GM19468 (cell line): Measurements from ENCODE around the gene SSBP3.

ENCODE experiments used
- ATAC-seq: cut with Tn5 transposase; IDR thresholded peaks from one replicate; pipeline ENCODE4 v1.9.1; 2021; ENCODE audit warnings: mild to moderate bottlenecking, moderate library complexity, moderate number of reproducible peaks; ENCODE audit not compliant: unreplicated experiment; ENCODE audit errors: extremely low read depth

SSBP3 gene

DNA sequence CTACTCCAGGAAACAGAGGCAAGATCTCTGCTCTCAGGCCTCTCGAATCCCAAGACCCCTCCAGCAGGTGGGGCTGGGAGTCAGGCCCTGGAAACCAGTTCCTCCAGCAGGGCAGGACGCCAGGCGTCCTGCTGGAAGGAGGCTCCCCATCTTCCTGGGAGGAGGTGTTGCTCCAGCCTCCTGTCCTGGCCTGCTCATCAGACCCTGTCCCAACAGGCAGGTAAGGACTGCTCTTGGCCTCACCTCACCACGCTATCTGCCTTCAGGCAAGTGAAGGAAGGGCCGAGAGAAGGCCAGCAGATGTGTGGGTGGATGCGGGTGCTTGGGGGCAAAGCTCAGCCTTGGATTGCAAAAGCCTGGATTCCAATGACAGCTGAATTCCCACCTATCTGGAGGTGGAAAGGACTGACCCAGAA lies 82.9 kb downstream of the SSBP3 start:
- no peak for ATAC-seq

DNA sequence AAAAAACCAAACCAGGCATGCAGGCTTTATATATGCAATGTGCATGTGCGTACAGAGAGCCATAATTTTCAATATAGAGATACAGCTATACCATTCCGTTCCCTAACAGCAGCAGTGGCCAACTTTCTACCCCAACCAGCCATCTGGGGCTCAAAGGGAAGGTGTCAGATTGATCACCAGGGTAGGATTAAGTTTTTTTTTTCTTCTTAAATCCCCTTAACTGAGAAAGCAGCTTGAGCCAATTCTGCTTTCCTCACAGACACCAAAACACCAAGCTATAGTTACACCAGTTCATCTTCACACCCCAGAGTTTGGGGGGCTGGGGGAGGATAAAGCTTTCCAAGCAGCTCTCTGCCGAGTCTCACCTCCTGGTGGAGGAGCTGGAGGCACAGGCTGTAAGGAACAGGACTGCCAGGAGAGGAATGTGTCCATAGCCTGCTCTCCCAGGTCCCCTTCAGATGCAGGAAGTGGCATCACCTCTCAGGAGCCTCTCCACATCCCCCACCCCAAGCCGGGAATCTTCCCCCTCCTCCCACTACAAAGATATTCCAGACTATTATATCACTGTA lies 87.9 kb downstream of the SSBP3 start:
- ATAC-seq: no peak

DNA sequence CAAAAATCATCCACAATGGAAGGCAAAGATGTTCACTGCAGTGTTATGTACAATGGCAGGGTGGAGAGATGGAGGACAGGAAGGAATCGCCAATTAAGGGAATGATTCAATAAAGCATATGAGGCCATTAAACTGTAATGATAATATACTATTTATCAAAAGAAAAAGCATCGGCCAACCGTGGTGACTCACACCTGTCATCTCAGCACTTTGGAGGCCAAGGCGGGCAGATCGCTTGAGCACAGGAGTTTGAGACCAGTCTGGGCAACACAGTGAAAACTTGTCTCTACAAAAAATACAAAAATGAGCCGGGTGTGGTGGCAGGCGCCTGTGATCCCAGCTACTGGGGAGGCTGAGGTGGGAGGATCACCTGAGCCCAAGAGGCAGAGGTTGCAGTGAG lies 89.1 kb downstream of the SSBP3 start:
- no peak for ATAC-seq

DNA sequence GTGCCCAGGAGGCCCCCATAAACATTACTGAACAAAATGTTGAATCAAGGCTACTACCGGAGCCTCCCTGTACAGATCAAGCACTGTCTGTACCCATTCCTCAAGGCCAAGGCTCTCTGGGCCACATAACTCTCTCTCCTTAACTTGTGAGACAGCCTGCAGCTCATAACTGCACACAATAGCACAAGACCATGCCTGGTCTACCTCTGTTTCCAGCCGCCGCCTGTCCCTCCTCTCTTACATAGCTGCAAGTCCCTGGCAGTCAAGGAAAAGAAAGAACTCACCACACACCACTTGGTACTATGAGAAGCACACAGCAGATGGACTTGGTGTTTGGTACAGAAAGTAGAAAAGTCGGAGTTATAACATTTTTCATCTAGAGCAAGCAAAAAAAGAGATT lies 91.1 kb downstream of the SSBP3 start:
- ATAC-seq: no peak

DNA sequence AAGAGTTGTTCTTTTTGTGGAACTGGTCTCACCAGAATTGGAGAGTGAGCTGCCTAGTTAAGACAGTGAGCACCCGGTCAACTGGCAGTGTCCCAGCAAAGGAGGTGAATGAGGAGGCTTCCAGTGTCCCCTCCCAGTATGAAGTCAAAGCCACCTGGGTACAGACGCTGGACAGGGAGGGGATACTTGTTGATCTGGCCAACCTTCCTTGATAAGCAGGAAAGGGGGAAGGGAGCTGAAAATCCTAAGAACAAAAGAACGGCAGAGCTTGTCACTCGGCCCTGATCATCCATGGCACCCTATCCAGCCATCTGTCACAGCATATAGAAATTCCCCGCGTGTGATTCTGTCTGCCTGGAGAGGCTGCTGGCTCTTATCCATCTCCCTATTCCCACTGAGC lies 91.5 kb downstream of the SSBP3 start:
- ATAC-seq: no peak

DNA sequence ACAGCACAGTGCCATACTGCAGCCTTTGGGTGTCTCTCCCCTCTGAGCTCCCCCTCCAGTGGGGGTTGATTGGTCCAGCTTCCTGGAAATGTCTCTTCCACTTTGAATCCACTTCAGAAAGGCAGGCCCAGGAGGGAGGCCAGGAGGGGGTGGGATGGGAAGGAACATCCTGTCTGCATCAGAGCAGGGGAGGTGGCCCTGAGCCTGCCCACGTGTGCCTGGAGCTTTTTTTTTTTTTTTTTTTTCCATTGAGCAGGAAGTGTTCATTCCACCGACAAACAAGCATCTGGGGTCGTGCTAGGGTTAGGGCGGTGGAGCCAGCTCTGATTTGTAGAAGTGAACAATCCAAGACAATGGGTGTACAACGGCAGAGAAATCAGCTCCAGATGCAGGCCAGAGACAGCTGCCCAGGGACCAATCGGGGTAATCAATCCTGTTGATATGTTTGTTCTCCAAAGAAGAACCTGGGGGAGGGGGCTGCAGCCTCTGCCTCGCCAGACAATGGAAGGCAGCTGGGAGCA lies 93.3 kb downstream of the SSBP3 start:
- ATAC-seq: no peak

DNA sequence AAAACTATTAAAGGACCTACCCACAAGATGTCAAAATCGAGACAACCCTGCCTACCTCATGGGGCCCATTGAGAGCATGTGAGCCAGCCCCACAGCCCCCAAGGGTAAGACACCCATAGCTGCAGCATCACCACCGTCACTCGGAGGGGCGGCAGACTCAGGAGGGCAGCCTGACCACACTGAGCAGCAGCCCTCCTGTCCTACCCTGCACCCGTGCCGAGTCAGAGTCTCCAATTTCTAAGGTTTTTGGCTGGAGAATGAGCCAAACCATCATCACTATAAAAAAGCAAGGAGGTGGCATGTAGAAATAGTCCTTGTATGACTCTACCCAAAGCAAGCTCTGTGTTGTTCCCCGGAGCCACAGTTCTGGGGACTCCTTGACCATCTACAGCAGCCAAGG lies 94.7 kb downstream of the SSBP3 start:
- no peak for ATAC-seq

DNA sequence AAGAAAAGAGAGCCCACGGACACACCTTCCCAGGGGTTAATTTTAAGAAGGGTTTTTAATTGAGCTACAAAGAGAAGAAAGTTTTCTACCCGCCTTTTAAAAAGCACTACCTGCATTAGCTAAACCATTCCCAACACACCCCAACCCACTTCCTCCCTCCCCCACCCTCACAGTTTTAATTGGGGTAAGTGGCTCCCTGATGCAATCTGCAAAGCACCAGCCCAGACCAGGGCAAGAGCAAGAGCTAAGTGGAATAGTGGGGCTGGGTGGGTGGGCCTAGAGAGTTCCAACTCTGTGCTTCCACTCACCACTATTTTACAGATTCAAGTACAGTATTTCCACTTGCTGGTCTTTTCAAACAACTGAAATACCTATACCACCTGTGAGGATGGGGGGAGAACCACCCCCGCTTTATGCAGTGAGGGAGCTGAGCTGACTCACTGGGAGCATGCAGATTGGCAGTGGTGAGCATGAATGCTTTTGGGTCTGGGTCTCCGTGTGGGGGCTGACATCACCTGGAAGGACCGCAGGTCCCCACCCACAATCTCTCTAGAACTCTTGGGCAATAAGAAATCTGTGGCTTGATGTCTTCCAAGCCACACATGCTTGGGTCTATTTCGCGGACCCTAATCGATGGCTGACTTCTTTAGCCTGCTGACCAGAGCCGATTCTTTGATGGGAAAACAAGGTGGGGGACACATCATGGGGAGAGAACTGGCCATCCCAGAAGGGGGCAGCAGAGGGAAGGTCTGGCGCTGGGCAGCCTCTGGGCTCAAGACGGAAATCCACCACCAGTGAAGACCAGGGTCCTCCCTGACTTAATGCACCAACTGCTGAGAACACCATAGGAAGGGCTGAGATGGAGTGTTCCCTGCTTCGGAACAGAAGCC lies 95.5 kb downstream of the SSBP3 start:
- no peak for ATAC-seq

DNA sequence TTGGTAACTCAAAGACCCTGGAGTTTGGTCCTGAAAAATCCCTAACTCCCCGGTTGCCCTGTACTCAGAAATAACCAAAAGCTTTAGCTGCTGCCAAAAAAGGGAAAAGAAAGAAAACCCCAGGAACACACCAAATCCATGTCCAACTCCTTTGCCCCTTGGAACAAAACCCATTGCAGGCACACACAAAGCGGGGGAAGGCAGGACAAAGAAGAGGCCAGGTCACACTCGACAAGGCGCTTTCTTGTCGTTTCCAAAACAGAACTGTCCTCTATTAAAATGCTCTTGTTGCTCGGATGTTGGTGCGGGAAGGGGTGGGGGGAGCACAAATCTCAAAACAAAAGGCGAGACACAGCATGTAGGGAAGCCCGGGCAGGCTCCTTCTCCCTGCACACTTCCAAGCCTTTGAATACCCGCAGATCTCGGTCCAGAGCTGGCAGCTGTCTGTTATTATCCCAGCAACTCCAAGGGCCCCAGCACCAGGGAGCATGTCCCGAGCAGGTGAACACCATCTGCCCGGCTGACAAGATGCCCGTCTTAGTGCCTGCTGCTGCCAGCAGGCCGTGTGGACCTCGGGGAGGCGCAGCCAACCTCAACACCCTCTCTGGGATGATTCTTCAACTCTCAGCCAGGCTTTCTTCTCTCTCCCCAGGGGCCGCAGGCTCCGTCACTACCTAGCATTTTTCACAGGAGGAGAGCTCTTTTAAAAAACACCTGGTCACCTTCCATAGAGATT lies 96.4 kb downstream of the SSBP3 start:
- no peak for ATAC-seq

DNA sequence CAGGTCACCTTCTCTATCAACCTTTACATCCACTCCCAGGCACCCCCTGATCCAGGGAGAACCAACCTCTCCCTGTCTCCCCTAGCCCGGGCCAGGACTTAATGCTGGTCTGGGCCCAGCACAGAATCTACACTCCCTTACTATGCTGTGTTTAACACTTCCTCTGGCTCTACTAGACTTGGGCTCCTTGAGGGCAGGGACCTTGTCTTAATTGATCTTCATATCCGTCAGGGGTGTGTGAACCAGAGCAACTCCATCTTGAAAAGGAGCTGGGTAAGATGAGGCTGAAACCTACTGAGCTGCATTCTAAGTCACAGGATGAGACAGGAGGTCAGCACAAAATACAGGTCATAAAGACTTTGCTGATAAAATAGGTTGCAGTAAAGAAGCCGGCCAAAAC lies 98.9 kb downstream of the SSBP3 start:
- ATAC-seq: no peak

DNA sequence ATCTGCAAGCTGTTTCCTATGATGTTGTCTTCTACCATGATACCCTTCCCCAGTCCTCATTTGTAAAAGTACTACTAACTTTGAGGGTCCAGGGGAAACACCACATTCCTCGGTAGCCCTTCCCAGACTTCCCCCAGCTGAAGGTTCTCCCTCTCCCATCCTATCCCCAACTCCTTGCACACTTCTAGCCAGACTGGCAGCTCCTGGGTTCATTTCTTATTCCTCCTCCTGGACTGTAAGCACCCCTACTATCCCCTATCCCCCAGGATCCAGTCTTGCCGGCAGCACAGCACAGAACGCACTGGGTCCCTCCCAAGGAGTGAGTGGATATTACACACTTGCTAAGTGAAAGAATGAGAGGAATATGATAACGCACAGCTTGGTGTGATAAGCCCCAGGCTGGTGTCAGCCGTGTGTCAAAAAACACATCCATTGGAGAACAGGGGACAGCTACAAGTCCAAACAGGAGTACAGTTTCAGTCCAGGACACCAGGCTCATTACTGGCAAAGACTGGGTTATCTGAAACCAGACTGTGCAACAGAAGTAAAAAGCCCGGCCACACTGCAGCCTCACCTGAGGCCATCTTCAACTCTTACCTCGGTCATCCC lies 100.2 kb downstream of the SSBP3 start:
- no peak for ATAC-seq

DNA sequence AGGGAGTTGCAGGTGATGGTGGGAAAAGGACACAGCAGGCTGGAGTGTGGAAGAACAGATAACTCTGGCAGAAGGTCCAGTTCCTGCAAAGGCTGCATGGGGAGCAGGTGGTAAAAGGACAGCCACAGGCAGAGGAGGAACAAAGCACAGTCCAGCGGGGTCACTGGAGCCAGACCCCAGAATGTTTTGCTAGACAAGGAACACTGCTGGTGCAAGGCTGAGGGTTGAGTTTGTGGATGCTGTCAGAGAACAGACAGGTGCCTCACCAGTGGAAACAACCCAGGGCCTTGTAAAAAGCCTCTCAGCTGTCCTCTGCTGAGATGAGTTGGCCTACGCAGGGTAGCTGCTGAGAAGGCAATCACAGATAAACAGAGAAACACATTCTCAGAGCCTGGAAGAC lies 101.7 kb downstream of the SSBP3 start:
- no peak for ATAC-seq

DNA sequence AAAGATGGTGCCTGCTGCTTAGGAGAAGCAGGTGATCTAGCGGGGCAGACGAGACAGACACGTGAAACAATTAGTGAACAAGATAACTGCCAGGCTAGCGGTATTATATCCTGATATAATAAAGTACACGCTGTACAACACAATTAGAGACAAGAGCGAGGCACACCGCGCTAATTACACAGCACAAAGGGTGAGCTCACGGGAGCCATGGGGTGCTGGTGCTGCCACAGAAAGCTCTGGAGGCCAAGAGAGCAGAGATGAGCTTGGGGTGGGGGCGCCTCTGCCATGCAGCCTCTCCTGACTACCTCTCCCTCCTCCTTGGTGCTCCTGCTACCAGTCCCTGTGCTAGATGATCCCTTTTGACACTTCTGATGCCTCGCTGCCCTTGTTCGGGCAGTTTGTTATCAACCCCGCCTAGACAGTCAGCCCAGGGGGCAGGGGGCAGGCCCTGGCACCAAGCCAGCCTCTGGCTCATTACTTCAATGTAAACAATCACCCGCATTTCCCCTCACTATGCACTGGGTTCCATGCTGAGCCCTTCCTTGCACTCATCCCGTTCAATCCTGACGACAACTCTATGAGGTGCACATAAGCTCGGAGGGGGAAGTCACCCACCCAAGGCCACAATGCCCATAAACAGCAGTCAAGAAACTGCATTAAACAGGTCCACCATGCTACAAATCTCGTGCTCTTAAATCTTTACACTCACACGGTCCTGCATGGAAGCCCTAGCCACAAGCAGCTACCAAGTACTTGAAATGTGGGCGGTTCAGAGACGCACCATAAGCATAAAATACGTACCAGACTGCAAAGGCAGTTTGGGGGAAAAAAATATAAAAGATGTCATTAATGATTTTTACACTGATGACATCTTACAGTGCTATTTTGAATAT lies 103.0 kb downstream of the SSBP3 start:
- no peak for ATAC-seq

DNA sequence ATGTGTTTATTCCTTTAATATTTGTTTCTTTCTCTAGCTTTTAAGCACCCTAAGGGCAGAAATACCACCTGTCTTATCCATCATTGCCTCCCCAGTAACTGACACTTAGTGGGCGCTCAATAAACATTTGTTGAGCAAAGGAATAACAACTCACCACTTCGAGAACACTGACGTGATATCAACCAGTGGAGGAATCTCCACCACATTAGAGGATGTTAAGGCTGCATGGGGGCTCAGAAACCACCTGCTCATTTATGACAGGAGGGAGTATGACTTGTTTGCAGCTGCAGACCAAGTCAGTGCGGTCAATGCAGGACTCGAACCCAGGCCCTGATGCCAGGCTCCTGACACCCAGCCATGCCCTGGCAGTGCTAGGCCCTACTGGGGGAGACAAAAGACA lies 103.6 kb downstream of the SSBP3 start:
- no peak for ATAC-seq

DNA sequence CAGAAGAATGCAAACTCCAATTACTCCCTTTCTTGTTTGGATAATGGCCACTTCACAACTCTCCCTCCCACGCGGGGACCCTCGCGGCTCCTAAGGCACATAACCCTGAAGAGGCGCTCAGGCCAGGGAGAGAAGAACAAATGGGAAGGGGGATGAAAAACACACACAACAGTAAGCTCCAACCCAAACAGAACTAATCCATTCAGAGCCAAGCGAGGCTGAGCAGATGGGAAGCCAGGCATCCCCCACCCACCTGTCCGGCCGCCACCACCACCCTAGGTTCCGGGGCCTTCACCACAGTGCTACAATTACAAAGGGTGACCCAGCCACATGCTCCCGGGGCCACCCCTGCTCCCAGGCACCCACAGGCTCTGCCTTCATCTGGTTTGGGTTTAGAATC lies 104.7 kb downstream of the SSBP3 start:
- ATAC-seq: no peak

DNA sequence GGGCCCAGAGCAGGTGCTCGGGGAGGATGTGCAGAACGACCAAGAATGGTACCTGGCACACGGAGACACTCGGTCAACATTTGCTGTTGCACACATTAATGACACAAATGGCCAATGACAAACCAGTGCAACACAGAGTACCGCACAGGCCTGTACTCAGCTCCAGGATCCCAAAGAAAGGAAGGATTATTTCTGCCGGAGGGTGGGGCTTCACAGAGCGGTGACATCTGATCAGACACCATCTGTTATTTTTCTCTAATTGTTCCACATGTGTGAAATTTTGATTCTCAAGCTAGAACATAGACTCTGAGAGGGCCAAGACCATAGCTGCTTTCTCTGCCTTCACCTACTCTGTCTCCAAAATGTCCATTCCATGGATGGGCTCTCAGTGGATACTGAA lies 105.8 kb downstream of the SSBP3 start:
- ATAC-seq: no peak

DNA sequence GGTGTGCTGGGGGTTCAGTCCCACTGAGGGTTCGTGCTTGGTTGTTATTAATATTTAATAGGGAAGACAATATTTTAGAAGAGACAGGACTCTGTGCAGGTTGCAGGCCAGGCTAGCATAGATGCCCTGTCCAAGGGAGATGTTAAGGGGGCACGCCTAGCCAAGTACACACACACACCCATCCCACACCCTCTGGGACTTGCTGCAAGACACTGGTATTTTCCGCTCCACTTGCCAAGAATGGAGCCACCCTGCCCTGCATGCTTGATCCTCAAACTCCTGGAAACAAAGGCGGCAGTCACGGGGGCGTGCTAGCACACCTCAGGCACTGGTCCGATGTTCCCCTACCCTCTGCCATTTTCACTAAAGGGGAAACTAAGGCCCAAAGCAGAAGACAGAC lies 107.2 kb downstream of the SSBP3 start:
- no peak for ATAC-seq

DNA sequence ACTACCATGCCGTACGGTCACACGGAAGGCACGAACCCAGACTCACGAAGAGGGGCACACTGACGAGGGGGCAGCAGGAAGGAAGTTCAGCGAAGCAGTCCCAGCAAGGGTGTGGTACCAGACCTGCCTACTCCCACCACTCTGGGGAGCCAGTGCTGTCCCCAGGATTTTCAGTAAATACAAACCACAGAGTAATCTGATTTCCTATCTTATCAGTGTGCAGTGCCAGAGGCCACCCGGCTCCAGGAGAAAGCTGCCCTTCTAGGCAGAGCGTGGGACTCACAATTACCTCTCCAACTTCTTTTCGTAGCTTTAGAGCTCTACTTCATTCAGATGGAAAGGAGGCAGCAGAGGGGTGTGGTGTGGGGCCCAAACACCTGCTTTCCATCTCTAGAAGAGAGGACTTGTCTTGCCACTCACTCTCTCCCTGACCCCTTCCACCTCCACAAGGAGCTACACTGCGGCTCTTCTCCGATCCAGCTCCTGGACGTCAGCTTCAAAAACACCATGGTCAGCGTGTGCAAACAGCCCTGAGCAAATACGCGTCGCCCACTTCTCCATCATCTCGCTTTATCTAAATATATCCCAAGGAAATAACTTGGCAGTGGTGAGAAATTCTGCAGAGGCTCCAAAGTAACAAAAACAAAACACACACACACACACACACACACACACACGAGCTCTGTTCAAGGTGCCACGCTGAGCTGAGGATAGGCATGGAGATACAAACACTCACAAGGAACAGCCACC lies 107.7 kb downstream of the SSBP3 start:
- no peak for ATAC-seq
